Mucosa of descending colon (tissue), 3 donors: ENCODE results near the gene C1orf52. TPM values are rescaled to one million over a fixed set of nuclear protein-coding genes. Genes with fewer than 3 reads are reported as not detected.
A peak's percentile ranks its signal among the peaks of the same experiment; 100 is the strongest.

Experiments
- ATAC-seq: fragments of 200-7000 bp; cut with Tn5 transposase; one replicate; pipeline ENCODE4 v1.9.1; 2020; ENCODE audit warnings: mild to moderate bottlenecking, moderate library complexity
- DNase-seq, 3 donors: peaks; one replicate each; pipeline ENCODE4 v3.0.0-alpha.2; 2020
- H3K36me3 ChIP-seq: fragments of 200-600 bp; one replicate; pipeline ENCODE4 v1.8.0; 2021; ENCODE audit warnings: low read depth, mild to moderate bottlenecking
- H3K4me1 ChIP-seq: fragments of 200-600 bp; one replicate; pipeline ENCODE4 v1.8.0; 2021; ENCODE audit warnings: low read depth, mild to moderate bottlenecking
- H3K4me3 ChIP-seq: fragments of 200-600 bp; one replicate; pipeline ENCODE4 v1.8.0; 2021; ENCODE audit warnings: mild to moderate bottlenecking
- H3K9me3 ChIP-seq: fragments of 200-600 bp; one replicate; pipeline ENCODE4 v1.8.0; 2021; ENCODE audit warnings: mild to moderate bottlenecking
- intact Hi-C, 2 donors: fragments of 100-400 bp; cut with DNase I in 1 of 2; cut with micrococcal nuclease in 1 of 2; formaldehyde crosslinking; loops; one replicate each; pipeline versions ENCODE4 v1.11.0 to v1.11.1; 2022; cut with DNase I, micrococcal nuclease
- total RNA-seq, 3 donors: library from RNA; stranded (reverse); fragmentation: NEBNext Ultra II Directional in 2 of 3; extraction: Animal tissue kit (Norgen Biotek cat#: 25700) in 2 of 3; gene quantifications; one replicate each; pipeline versions ENCODE4 v1.2.1 to v1.2.4, GENCODE V29; 2021 to 2023
- TF ChIP-seq, protein P1 (sequence below): fragments of 200-600 bp; IDR thresholded peaks from one replicate; pipeline ENCODE4 v1.8.0; 2022; ENCODE audit warnings: antibody characterized with exemption, mild to moderate bottlenecking
- donor health status: DM: no; HTN: no; CAD: no; lungs with moderate emphysema.
- donor health status: DM: no; HTN: no; CAD: no.
- donor health status: DM: no; HTN: yes; CAD: no.

Gene C1orf52
- total RNA-seq, 3 donors from 2014 or later: 17.4 to 24.7 (median 19.2) TPM

DNA sequence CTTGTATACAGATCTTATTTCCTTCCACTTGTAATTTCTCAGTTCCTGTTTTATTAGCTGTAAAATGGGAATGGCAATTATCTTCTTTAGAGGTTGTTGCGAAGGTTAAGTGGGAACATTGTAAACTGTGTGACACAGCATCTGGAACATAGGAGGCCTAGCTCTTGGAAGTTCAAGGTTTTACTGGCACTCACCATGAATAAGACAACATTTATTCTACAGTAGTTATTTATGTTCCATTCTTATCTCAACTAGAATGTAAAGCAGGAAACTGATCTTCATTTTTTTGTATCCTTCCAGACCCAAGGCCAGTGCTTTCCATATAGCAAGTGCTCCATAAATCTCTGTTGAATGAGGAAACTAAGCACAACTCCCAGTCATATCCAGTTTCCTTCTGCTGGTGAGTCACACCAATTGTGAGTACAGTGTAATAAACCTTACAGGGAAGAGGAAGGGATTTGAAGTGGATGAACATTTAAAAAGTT is 15.5 kb upstream of the C1orf52 start:
- TF ChIP-seq, protein P1, sequence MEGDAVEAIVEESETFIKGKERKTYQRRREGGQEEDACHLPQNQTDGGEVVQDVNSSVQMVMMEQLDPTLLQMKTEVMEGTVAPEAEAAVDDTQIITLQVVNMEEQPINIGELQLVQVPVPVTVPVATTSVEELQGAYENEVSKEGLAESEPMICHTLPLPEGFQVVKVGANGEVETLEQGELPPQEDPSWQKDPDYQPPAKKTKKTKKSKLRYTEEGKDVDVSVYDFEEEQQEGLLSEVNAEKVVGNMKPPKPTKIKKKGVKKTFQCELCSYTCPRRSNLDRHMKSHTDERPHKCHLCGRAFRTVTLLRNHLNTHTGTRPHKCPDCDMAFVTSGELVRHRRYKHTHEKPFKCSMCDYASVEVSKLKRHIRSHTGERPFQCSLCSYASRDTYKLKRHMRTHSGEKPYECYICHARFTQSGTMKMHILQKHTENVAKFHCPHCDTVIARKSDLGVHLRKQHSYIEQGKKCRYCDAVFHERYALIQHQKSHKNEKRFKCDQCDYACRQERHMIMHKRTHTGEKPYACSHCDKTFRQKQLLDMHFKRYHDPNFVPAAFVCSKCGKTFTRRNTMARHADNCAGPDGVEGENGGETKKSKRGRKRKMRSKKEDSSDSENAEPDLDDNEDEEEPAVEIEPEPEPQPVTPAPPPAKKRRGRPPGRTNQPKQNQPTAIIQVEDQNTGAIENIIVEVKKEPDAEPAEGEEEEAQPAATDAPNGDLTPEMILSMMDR: no peak
- peak in 1 of 3 donors; percentile 43 for DNase-seq
- Histone ChIP-seq H3K4me3 (peak overlapping the region; percentile 90), H3K4me1 (peaks cover 65% of the 10 kb centered on the region), H3K9me3 (no peaks in the 10 kb centered on the region), H3K36me3 (no peaks in the 10 kb centered on the region)
- intact Hi-C loops: no loop called here
- ATAC-seq: peak; percentile 64

DNA sequence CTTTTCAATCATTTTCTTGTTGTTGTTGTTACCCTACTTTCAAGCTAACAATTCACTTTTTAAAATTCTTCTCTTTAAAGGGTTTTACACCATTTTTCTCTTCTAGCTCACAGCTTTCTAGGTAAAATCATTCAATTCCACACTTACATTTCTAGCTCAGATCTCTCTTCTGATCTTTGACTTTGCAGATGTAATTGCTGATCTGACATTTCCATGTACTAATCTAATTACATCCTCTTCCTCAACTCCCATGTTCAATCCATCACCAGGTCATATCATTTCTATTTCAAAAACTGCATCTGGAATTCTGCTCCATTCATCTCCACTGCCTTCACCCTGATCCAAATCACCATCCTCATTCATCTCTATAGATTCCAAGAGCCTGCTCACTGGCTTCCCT is 13.9 kb upstream of the C1orf52 start:
- TF ChIP-seq, protein P1: no peak
- Histone ChIP-seq H3K9me3 (no peaks in the 10 kb centered on the region), H3K4me1 (peaks cover 59% of the 10 kb centered on the region), H3K36me3 (peaks cover 8% of the 10 kb centered on the region), H3K4me3 (no peak overlapping the region)
- intact Hi-C loops: no loop called here
- ATAC-seq (no peak), DNase-seq (no peak)

DNA sequence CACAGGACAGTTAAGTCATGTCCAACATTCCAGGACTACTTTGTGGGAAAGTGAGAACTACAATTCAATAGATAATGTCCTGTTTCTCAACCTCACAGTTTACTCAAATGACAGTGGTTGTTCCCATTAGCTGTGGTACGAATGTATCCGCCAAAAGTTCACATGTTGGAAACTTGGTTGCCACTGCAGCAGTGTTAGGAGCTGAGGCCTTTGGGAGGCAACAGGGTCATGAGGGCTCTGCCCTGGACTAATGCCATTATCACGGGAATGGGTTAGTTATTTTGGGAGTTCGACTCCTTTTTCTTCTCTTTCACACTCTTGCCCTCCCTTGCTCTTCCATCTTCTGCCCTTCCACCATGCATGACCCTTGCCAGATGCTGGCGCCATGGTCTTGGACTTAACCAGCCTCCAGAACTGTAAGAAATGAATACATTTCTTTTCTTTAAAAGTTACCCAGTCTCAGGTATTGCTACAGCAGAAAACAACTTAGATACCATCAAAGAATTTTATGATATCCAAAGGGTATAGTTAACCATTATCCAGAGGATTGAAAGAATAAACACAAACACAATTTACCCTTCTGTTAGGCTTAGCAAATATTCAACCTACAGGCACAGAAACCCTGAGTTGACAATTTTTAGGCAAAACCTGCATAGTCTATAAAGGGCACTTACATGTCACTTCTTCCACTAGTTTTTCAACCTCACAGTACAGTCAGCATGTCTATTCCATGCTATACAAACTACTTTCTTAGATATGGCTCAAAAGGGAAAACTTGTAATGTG is 9.5 kb upstream of the C1orf52 start:
- Histone ChIP-seq H3K9me3 (no peaks in the 10 kb centered on the region), H3K4me1 (peaks cover 41% of the 10 kb centered on the region), H3K4me3 (no peak overlapping the region), H3K36me3 (peaks cover 14% of the 10 kb centered on the region)
- DNase-seq (no peak), ATAC-seq (peak; percentile 73)
- TF ChIP-seq, protein P1: no peak
- intact Hi-C loops: no loop called here

DNA sequence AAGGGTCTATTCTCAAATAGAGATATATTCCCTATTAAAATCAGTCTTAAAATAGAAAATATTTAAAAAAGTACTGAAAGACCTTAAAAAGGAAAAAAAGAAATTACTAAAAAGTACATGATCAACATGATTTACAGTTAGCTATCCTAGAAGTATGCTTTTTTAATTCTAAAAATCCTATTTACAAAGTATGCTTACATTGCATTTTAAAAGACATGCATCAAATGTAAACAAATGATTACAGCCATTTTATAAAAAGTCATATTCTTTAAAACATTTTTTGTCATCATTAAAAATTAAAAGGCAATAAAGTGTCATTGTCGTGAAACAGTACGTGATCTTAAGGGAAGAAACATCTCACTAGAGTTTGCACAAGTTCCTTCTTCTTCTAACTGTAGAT is 7.9 kb upstream of the C1orf52 start:
- peaks cover 27% of the 10 kb centered on the region for H3K4me1 ChIP-seq
- peaks cover 14% of the 10 kb centered on the region for H3K36me3 ChIP-seq
- no peaks in the 10 kb centered on the region for H3K9me3 ChIP-seq
- TF ChIP-seq, protein P1: no peak
- intact Hi-C loops: no loop called here
- ATAC-seq (no peak), DNase-seq (no peak)
- H3K4me3 ChIP-seq: no peak overlapping the region

DNA sequence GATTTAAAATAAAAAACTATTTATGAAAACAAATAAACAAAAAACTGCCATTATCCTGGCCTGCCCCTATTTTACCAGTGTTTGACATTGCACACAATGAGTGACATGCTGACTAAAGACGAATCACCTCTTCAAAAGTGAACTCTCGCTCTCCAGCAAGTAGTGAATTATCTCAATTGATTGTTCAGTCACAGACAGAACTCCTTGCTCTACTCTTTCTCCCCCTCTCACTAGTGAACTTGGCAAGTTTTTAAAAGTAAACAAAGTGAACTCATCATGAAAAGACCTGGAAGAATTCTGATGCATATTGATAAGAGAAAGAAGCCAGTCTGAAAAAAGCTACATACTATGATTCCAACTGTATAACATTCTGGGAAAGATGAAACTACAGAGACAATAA is 4.7 kb upstream of the C1orf52 start:
- intact Hi-C loops: loop anchor here in 1 of 2 donors (5.0 kb wide), 2 partner anchors 267 to 322 kb away; partner anchors contain the start of gene MCOLN2
- Histone ChIP-seq H3K36me3 (peaks cover 7% of the 10 kb centered on the region), H3K9me3 (no peaks in the 10 kb centered on the region), H3K4me3 (no peak overlapping the region), H3K4me1 (peaks cover 5% of the 10 kb centered on the region)
- DNase-seq: no peak
- ATAC-seq: no peak
- TF ChIP-seq, protein P1: no peak
